GM18505 (cell line): ENCODE results near the gene PLXNA2.

Source experiments
- ATAC-seq: cut with Tn5 transposase; IDR thresholded peaks from one replicate; pipeline ENCODE4 v1.9.1; 2021; ENCODE audit not compliant: unreplicated experiment
- POLR2A ChIP-seq: IDR thresholded peaks from 4 replicates; pipeline ENCODE4 v1.6.1; 2011; ENCODE audit warnings: borderline replicate concordance; ENCODE audit not compliant: insufficient read depth, insufficient read length; ENCODE audit errors: extremely low read depth

Gene PLXNA2

DNA sequence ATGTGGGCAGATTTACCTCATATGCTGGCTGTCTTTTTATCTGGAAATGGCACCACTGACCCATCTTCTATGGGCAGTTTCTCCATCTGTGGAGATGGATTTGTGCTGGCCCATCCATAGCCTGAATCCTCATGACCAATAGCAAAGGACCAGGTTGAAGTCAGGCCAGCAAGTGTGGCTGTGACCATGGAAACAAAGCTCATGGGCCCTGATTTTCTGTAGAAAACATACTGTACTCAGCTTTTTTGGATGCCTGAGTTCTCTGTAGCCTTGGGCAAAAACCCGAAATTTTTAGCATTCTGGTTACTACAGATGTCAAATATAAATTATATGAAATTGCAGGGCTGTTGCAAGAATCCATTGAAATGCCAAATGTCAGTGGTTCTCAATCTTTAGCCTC, 155.0 kb downstream of the PLXNA2 start:
- no peak for ATAC-seq
- TF ChIP-seq POLR2A = no peak

GRCh38 chr1:208088319-208088718, 155.9 kb downstream of the PLXNA2 start:
- TF ChIP-seq POLR2A = no peak
- ATAC-seq = no peak

GRCh38 chr1:208085655-208086515, 158.3 kb downstream of the PLXNA2 start:
- ATAC-seq = no peak
- TF ChIP-seq POLR2A = no peak

GRCh38 chr1:208084764-208085163, 159.4 kb downstream of the PLXNA2 start:
- ATAC-seq = no peak

DNA sequence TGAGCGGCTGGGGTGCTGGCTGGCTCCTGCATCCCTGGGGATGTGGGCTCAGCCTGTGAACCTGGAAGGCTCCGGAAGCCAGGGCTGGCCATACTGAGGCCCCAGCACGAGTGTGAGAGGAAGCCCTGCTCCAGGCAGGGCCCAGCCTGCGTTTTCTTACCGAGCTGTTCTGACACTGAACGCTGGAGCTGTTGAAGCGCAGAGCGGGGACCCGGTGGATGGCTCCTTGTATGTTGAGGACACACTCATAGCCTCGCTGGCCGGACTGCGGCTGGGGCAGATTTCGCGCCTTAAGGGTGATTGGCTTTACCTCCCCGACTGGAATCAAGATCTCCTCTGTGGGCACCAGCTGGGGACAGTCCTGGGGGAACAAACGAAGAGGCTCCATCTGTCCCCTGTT, 160.0 kb downstream of the PLXNA2 start:
- no peak for ATAC-seq
- no peak for TF ChIP-seq POLR2A

More at GRCh38 chr1:208084764-208085163, 159.4 kb downstream of the PLXNA2 start:
- TF ChIP-seq POLR2A = no peak

- ATAC-seq = no peak
- no peak for TF ChIP-seq POLR2A
These were observed 160.5 kb downstream of the PLXNA2 start for GRCh38 chr1:208083715-208084085.

DNA sequence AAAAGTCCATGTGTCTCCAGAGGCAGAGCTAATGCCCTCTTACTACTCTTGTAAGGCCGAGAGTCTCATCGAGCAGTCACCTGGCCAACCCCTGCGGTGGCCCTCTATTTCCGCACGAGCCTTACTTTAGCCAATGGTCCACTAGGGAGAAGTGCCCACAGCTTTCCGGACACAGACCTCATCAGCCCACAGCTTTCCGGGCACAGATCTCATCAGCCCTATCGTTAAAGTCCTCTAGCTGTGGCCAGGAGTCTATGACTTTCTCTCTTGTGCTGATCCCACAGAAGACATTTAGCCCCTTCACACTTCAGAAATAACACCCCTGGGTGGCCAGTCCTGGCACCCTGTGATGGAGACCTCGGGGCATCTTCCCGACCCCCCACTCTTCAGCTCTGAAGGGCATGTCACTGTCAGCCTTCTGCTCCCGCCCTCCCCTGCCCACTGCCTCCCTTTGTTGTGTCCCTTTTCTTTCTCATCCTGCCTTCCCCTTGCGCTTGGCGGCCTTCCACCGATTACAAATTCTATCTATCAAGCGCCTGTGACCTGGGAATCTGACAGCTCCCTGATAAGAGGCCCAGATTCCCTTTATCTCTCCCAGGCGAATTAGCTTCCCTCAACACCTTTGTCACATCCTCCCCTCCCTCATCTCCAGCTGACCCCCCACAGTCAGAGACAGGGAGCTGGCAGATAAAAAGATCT, 161.0 kb downstream of the PLXNA2 start:
- ATAC-seq = no peak
- no peak for TF ChIP-seq POLR2A

- no peak for TF ChIP-seq POLR2A
- no peak for ATAC-seq
These were observed 162.2 kb downstream of the PLXNA2 start for GRCh38 chr1:208081972-208082371.

GRCh38 chr1:208080396-208081286, 163.5 kb downstream of the PLXNA2 start:
- TF ChIP-seq POLR2A = no peak
- ATAC-seq = no peak

- no peak for ATAC-seq
- TF ChIP-seq POLR2A = no peak
These were observed 165.0 kb downstream of the PLXNA2 start for GRCh38 chr1:208079161-208079560.

GRCh38 chr1:208078752-208079151, 165.4 kb downstream of the PLXNA2 start:
- TF ChIP-seq POLR2A = no peak
- ATAC-seq = no peak

GRCh38 chr1:208077232-208078075, 166.7 kb downstream of the PLXNA2 start:
- TF ChIP-seq POLR2A = no peak
- ATAC-seq = no peak
